Fibroblast of mammary gland (primary cell): ENCODE results near the gene CREG1.

Experiments
- DNase-seq: peaks from one replicate; pipeline ENCODE4 v3.0.0-alpha.2; 2010; ENCODE audit warnings: low read depth
- H3K4me3 ChIP-seq: 2 replicates; pipeline ENCODE4 v1.5.1; 2011; ENCODE audit warnings: low read depth, mild to moderate bottlenecking, low read length, moderate library complexity; ENCODE audit not compliant: control insufficient read depth
- TF ChIP-seq, protein P1 (sequence below): conservative IDR thresholded peaks from 2 replicates; pipeline ENCODE4 v1.5.1; 2011; ENCODE audit warnings: low read depth, low read length, inconsistent platforms; ENCODE audit not compliant: control insufficient read depth, insufficient read depth

CREG1 gene

GRCh38 chr1:167515461-167515860, 38.1 kb downstream of the CREG1 start:
- no peak for DNase-seq
- TF ChIP-seq, protein P1, sequence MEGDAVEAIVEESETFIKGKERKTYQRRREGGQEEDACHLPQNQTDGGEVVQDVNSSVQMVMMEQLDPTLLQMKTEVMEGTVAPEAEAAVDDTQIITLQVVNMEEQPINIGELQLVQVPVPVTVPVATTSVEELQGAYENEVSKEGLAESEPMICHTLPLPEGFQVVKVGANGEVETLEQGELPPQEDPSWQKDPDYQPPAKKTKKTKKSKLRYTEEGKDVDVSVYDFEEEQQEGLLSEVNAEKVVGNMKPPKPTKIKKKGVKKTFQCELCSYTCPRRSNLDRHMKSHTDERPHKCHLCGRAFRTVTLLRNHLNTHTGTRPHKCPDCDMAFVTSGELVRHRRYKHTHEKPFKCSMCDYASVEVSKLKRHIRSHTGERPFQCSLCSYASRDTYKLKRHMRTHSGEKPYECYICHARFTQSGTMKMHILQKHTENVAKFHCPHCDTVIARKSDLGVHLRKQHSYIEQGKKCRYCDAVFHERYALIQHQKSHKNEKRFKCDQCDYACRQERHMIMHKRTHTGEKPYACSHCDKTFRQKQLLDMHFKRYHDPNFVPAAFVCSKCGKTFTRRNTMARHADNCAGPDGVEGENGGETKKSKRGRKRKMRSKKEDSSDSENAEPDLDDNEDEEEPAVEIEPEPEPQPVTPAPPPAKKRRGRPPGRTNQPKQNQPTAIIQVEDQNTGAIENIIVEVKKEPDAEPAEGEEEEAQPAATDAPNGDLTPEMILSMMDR, result no peak
- H3K4me3 ChIP-seq, result no peak overlapping the region

GRCh38 chr1:167514288-167514687, 39.3 kb downstream of the CREG1 start:
- TF ChIP-seq, protein P1, result no peak
- DNase-seq, result no peak
- H3K4me3 ChIP-seq, result no peak overlapping the region

DNA sequence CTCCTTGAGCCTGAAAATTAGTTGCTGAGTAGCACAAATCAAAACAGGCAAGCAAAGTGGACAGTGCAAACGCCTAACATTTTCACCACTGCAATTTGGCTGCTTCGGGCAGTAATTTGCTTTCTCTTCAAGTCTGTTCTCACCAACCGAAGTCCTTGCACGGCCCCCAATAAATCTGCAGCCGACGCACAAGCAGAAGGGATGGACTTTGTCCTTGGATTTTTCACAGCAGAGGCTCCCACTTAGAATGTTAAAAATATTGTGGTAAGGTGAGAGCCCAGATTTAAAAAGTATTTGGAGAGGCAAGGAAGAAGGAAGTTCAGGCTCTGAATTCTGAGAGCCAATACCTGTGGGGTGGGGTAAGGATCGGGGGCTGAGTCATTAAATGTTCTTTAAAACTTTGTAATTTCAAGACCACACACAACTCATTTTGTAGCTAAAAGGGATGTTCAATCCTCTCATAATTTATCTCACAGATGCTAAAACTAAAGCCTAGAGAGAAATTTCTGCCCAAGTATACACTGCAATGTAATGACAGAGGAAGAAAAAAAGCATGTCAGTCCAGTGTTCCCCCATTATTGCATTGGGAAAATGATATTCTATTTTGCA, 41.4 kb downstream of the CREG1 start:
- DNase-seq, result no peak
- H3K4me3 ChIP-seq, result no peak overlapping the region
- TF ChIP-seq, protein P1, result no peak

GRCh38 chr1:167511374-167511986, 42.1 kb downstream of the CREG1 start:
- no peak overlapping the region for H3K4me3 ChIP-seq
- TF ChIP-seq, protein P1, result no peak
- no peak for DNase-seq

DNA sequence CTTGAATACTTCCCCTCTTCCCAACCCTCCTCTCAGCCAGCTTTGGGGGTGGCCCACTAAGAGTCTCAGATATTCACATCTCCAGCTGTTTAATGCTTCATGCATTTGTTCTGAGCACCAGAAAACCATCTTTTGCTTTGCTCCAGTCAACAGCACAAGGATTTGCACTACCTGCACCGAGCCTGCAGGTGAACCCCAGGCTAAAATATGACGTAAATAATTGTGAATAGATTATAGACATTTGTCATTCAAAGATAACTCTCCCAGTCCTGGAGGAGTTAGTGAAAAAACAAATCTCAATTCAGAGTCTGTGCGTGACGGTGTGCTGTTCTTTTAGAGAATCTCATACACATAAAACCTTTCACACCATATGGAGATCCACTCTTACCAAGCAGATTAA, 42.7 kb downstream of the CREG1 start:
- no peak overlapping the region for H3K4me3 ChIP-seq
- no peak for DNase-seq
- TF ChIP-seq, protein P1, result no peak

GRCh38 chr1:167510244-167510643, 43.3 kb downstream of the CREG1 start:
- TF ChIP-seq, protein P1, result no peak
- no peak for DNase-seq
- no peak overlapping the region for H3K4me3 ChIP-seq
